Measurements from ENCODE around the gene STXBP6.

DNA sequence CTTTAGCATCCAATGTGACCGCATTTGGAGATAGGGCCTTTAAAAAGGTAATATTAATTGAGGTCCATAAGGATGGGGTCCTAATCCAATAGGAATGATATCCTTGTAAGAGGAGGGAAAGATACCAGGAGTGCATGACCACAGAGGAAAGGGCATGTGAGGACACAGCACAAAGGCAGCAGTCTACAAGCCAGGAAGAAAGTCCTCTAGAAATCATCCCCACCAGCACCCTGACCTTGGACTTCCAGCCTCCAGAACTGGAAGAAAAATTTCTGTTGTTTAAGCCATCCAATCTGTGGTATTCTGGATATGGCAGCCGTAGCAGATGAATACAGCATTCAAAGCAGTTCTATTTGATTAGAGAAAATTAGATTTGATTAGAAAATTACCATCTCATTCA is 145.4 kb downstream of the STXBP6 start:
- TF ChIP-seq, protein P1, sequence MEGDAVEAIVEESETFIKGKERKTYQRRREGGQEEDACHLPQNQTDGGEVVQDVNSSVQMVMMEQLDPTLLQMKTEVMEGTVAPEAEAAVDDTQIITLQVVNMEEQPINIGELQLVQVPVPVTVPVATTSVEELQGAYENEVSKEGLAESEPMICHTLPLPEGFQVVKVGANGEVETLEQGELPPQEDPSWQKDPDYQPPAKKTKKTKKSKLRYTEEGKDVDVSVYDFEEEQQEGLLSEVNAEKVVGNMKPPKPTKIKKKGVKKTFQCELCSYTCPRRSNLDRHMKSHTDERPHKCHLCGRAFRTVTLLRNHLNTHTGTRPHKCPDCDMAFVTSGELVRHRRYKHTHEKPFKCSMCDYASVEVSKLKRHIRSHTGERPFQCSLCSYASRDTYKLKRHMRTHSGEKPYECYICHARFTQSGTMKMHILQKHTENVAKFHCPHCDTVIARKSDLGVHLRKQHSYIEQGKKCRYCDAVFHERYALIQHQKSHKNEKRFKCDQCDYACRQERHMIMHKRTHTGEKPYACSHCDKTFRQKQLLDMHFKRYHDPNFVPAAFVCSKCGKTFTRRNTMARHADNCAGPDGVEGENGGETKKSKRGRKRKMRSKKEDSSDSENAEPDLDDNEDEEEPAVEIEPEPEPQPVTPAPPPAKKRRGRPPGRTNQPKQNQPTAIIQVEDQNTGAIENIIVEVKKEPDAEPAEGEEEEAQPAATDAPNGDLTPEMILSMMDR (IDR thresholded peaks at IDR 0.05 in 4 of 5, conservative IDR thresholded peaks at IDR 0.05 in 1 of 5): no peak
- no peak for TF ChIP-seq POLR2A (IDR thresholded peaks at IDR 0.05)
